K562 (cell line): ENCODE data around the gene OR4D9. TPM values are rescaled to one million over a fixed set of nuclear protein-coding genes. Genes with fewer than 3 reads are reported as not detected.

Experiments used
- DMBX1 ChIP-seq: fragments of 250-450 bp; sonication (Bioruptor Pico); IDR thresholded peaks from 2 replicates; pipeline ENCODE4 v1.8.0; 2022; ENCODE audit warnings: inconsistent platforms, mild to moderate bottlenecking, moderate library complexity, borderline replicate concordance
- GATAD2B ChIP-seq: fragments of 450-650 bp; IDR thresholded peaks from 2 replicates; pipeline ENCODE4 v1.6.1; 2017; ENCODE audit warnings: mild to moderate bottlenecking, borderline replicate concordance
- JUND ChIP-seq, 2 experiments: IDR thresholded peaks; 2 replicates in 1 of 2; 3 replicates in 1 of 2; pipeline ENCODE4 v1.6.1; 2011; ENCODE audit warnings: borderline replicate concordance in 2 of 2, low read depth in 2 of 2, low read length in 2 of 2, improper control_type of control experiment in 1 of 2, missing biosample characterization in 1 of 2, missing genetic modification characterization in 1 of 2, missing genetic modification reagents in 1 of 2
- NCOA2 ChIP-seq, 2 experiments: fragments of 450-650 bp; IDR thresholded peaks; 2 replicates each; pipeline ENCODE4 v1.6.1; 2018; ENCODE audit warnings: mild to moderate bottlenecking in 2 of 2, moderate library complexity in 1 of 2; ENCODE audit not compliant: partially characterized antibody in 2 of 2
- NCOA6 ChIP-seq: fragments of 450-650 bp; IDR thresholded peaks from 2 replicates; pipeline ENCODE4 v1.6.1; 2017; ENCODE audit warnings: mild to moderate bottlenecking
- NFE2L1 ChIP-seq: fragments of 450-650 bp; IDR thresholded peaks from 2 replicates; pipeline ENCODE4 v1.6.1; 2016; ENCODE audit warnings: missing genetic modification characterization, low read depth, mild to moderate bottlenecking, missing compliant biosample characterization, moderate library complexity, borderline replicate concordance
- RBM39 ChIP-seq: fragments of 200-400 bp; formaldehyde crosslinking; optimal IDR thresholded peaks from 2 replicates; pipeline ENCODE3; 2018; ENCODE audit warnings: low read depth, low read length
- SRSF3 ChIP-seq: fragments of 200-400 bp; formaldehyde crosslinking; IDR thresholded peaks from 2 replicates; pipeline ENCODE4 v1.6.1; 2016; ENCODE audit warnings: mild to moderate bottlenecking, low read length, moderate library complexity; ENCODE audit not compliant: insufficient read depth
- TAF7 ChIP-seq: fragments of 450-650 bp; IDR thresholded peaks from 2 replicates; pipeline ENCODE4 v1.6.1; 2016; ENCODE audit warnings: missing genetic modification characterization, missing compliant biosample characterization
- ZBTB1 ChIP-seq: sonication (generic); formaldehyde crosslinking; IDR thresholded peaks from 2 replicates; pipeline ENCODE4 v1.8.1; 2023; ENCODE audit warnings: missing genetic modification reagents, low read depth, mild to moderate bottlenecking, borderline replicate concordance
- ZFP1 ChIP-seq: fragments of 450-650 bp; formaldehyde crosslinking; IDR thresholded peaks from 2 replicates; pipeline ENCODE4 v1.4.0; 2020; ENCODE audit warnings: mild to moderate bottlenecking, mixed read lengths
- ZNF165 ChIP-seq: fragments of 250-450 bp; sonication (Bioruptor Pico); IDR thresholded peaks from 2 replicates; pipeline ENCODE4 v1.4.0; 2020; ENCODE audit warnings: borderline replicate concordance
- ZNF75A ChIP-seq: fragments of 450-650 bp; formaldehyde crosslinking; IDR thresholded peaks from 2 replicates; pipeline ENCODE4 v1.4.0; 2020; ENCODE audit warnings: mild to moderate bottlenecking
- polyA plus RNA-seq, 8 experiments: library from polyadenylated mRNA; depleted of rRNA in 4 of 8; stranded (reverse) in 5 of 8; unstranded in 3 of 8; fragments of >200 nt; fragmentation: Nextera tagmentation in 2 of 8; fragmentation: Illumina TruSeq in 1 of 8; extraction: Ambion mirVana in 2 of 8; extraction: Trizol in 1 of 8; gene quantifications; 2 replicates each; pipeline versions ENCODE4 v1.2.1 to v1.2.3, GENCODE V29; 2011 to 2014; ENCODE audit warnings: inconsistent platforms in 1 of 8, missing spikeins in 1 of 8
- total RNA-seq, 7 experiments: library from RNA; depleted of rRNA in 6 of 7; stranded (reverse); fragments of >200 nt in 6 of 7; fragmentation: Illumina TruSeq in 2 of 7; extraction: Trizol in 2 of 7; gene quantifications; 2 replicates each; pipeline versions ENCODE4 v1.2.1 to v1.2.3, GENCODE V29; 2011 to 2021; ENCODE audit warnings: low replicate concordance in 1 of 7
- TF ChIP-seq, protein P1 (sequence below): fragments of 250-450 bp; sonication (Bioruptor Pico); IDR thresholded peaks from 2 replicates; pipeline ENCODE4 v1.4.0; 2020; ENCODE audit warnings: borderline replicate concordance
- TF ChIP-seq, protein P2 (sequence below): fragments of 450-650 bp; IDR thresholded peaks from 2 replicates; pipeline ENCODE4 v1.6.1; 2017; ENCODE audit warnings: antibody characterized with exemption
- TF ChIP-seq, protein P3 (sequence below), 3 experiments: fragments of 200-800 bp in 1 of 3; sonication (Bioruptor generic) in 1 of 3; sonication (generic) in 1 of 3; formaldehyde crosslinking in 1 of 3; IDR thresholded peaks; 2 replicates each; pipeline versions ENCODE4 v1.6.1 to v1.8.0; 2016 to 2022; ENCODE audit warnings: mild to moderate bottlenecking in 2 of 3, missing compliant biosample characterization in 2 of 3, missing genetic modification characterization in 2 of 3, missing genetic modification reagents in 1 of 3
- TF ChIP-seq, protein P4 (sequence below): fragments of 450-650 bp; IDR thresholded peaks from 2 replicates; pipeline ENCODE4 v1.6.1; 2016; ENCODE audit warnings: low read depth, mild to moderate bottlenecking, moderate library complexity
- TF ChIP-seq, protein P5 (sequence below): fragments of 250-450 bp; sonication (Bioruptor Pico); IDR thresholded peaks from 2 replicates; pipeline ENCODE4 v1.8.0; 2022; ENCODE audit warnings: moderate library complexity, mild to moderate bottlenecking, inconsistent platforms
- TF ChIP-seq, protein P6 (sequence below): sonication (generic); formaldehyde crosslinking; IDR thresholded peaks from 2 replicates; pipeline ENCODE4 v1.8.0; 2022; ENCODE audit warnings: mild to moderate bottlenecking, missing genetic modification reagents

The OR4D9 gene
- total and polyA plus RNA-seq, 9 of the 15 experiments (the other 6 are each of a cell fraction or from before 2014, with no cell fraction given) = not detected

DNA sequence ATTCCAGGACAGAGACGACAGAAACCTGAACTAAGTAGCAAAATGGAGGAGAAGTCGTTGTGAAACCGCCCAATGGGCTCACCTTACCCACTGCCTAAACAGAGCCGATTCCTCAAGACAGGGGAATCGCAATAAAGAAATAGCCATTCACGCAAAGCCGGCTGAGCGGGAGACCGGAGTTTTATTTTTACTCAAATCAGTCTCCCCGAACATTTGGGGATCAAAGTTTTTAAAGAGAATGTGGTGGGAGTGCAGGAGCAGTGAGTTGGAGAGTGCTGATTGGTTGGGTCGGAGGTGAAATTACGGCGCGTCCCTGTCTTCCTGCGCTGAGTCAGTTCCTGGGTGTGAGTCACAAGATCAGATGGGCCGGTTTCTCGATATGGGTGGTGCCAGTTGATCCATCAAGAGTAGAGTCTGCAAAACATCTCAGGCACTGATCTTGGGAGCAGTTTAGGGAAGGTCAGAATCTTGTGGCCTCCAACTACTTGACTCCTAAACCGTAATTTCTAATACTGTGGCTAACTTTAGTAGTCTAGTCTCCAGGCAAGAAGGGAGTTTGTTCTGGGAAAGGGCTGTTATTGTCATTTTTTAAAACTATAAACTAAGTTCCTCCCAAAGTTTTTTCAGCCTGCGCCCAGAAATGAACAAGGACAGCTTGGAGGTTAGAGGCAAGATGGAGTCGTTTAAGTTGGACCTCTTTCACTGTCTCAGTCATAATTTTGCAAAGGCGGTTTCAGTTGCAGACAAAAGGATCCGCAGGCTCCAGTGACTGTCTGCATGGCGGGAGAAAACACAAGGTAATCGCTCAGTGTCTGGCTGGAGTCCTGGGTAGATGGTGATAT is 34.1 kb downstream of the OR4D9 start (continued):
- TF ChIP-seq, protein P1, sequence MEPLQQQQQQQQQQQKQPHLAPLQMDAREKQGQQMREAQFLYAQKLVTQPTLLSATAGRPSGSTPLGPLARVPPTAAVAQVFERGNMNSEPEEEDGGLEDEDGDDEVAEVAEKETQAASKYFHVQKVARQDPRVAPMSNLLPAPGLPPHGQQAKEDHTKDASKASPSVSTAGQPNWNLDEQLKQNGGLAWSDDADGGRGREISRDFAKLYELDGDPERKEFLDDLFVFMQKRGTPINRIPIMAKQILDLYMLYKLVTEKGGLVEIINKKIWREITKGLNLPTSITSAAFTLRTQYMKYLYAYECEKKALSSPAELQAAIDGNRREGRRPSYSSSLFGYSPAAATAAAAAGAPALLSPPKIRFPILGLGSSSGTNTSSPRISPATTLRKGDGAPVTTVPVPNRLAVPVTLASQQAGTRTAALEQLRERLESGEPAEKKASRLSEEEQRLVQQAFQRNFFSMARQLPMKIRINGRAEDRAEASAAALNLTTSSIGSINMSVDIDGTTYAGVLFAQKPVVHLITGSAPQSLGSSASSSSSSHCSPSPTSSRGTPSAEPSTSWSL (CRISPR knock-in tag) = no peak
- TF ChIP-seq NCOA6 (no peak), DMBX1 (CRISPR knock-in tag) (no peak; the same call in 1 of the 2 replicates), ZNF165 (no peak), ZFP1 (no peak), ZBTB1 (CRISPR knock-in tag) (no peak), RBM39 (no peak), ZNF75A (CRISPR knock-in tag) (0 out of 2 replicates have a peak, but pooled peaks have one; percentile 0), GATAD2B (peak; percentile 25; the same call in 1 of the 2 replicates), NCOA2 (IDR thresholded peaks at IDR 0.05; ENCODE audit: partially characterized antibody in 2 of 2) (no peak), SRSF3 (no peak), NFE2L1 (no peak), TAF7 (peak; percentile 86), JUND (IDR thresholded peaks at IDR 0.05; ENCODE audit: borderline replicate concordance, low read depth, low read length) (peak; percentile 99), JUND (tag; IDR thresholded peaks at IDR 0.05; ENCODE audit: borderline replicate concordance, low read depth, low read length) (peak; percentile 93; the same call in 1 of the 3 replicates)
- TF ChIP-seq, protein P2, sequence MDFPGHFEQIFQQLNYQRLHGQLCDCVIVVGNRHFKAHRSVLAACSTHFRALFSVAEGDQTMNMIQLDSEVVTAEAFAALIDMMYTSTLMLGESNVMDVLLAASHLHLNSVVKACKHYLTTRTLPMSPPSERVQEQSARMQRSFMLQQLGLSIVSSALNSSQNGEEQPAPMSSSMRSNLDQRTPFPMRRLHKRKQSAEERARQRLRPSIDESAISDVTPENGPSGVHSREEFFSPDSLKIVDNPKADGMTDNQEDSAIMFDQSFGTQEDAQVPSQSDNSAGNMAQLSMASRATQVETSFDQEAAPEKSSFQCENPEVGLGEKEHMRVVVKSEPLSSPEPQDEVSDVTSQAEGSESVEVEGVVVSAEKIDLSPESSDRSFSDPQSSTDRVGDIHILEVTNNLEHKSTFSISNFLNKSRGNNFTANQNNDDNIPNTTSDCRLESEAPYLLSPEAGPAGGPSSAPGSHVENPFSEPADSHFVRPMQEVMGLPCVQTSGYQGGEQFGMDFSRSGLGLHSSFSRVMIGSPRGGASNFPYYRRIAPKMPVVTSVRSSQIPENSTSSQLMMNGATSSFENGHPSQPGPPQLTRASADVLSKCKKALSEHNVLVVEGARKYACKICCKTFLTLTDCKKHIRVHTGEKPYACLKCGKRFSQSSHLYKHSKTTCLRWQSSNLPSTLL = 0 out of 2 replicates have a peak, but pooled peaks have one; percentile 75
- TF ChIP-seq, protein P3, sequence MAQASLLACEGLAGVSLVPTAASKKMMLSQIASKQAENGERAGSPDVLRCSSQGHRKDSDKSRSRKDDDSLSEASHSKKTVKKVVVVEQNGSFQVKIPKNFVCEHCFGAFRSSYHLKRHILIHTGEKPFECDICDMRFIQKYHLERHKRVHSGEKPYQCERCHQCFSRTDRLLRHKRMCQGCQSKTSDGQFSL (CRISPR knock-in tag; IDR thresholded peaks at IDR 0.05) = no peak
- TF ChIP-seq, protein P3 (tag; IDR thresholded peaks at IDR 0.05) = no peak
- TF ChIP-seq, protein P4, sequence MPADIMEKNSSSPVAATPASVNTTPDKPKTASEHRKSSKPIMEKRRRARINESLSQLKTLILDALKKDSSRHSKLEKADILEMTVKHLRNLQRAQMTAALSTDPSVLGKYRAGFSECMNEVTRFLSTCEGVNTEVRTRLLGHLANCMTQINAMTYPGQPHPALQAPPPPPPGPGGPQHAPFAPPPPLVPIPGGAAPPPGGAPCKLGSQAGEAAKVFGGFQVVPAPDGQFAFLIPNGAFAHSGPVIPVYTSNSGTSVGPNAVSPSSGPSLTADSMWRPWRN = peak; percentile 17; the same call in 1 of the 2 replicates
- TF ChIP-seq, protein P5, sequence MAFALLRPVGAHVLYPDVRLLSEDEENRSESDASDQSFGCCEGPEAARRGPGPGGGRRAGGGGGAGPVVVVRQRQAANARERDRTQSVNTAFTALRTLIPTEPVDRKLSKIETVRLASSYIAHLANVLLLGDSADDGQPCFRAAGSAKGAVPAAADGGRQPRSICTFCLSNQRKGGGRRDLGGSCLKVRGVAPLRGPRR (CRISPR knock-in tag) = no peak
- TF ChIP-seq, protein P6, sequence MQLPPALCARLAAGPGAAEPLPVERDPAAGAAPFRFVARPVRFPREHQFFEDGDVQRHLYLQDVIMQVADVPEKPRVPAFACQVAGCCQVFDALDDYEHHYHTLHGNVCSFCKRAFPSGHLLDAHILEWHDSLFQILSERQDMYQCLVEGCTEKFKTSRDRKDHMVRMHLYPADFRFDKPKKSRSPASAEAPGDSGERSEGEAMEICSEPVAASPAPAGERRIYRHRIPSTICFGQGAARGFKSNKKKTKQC = no peak
